HepG2 (cell line): ENCODE data around the gene NT5DC1. TPM values are rescaled to one million over a fixed set of nuclear protein-coding genes. Genes with fewer than 3 reads are reported as not detected.
A peak's percentile ranks its signal among the peaks of the same experiment; 100 is the strongest.

ENCODE experiments used
- ATF7 ChIP-seq, 2 experiments: fragments of 450-650 bp in 1 of 2; sonication (generic) in 1 of 2; formaldehyde crosslinking in 1 of 2; IDR thresholded peaks; 2 replicates each; pipeline versions ENCODE4 v1.4.0 to v1.6.1; 2016 to 2020; ENCODE audit warnings: antibody characterized with exemption in 1 of 2, mild to moderate bottlenecking in 1 of 2, missing genetic modification reagents in 1 of 2
- ELF1 ChIP-seq: sonication (generic); formaldehyde crosslinking; IDR thresholded peaks from 2 replicates; pipeline ENCODE4 v1.4.0; 2020; ENCODE audit warnings: missing genetic modification reagents
- GFI1 ChIP-seq: sonication (generic); formaldehyde crosslinking; IDR thresholded peaks from 2 replicates; pipeline ENCODE4 v1.5.0; 2020; ENCODE audit warnings: missing genetic modification reagents, mild to moderate bottlenecking, borderline replicate concordance
- HMG20A ChIP-seq: IDR thresholded peaks from 2 replicates; pipeline ENCODE4 v1.6.1; 2016; ENCODE audit warnings: borderline replicate concordance
- KLF16 ChIP-seq, 2 experiments: sonication (generic) in 1 of 2; formaldehyde crosslinking in 1 of 2; IDR thresholded peaks; 2 replicates each; pipeline versions ENCODE4 v1.6.1 to v1.8.0; 2016 to 2023; ENCODE audit warnings: missing genetic modification reagents in 2 of 2, missing compliant biosample characterization in 1 of 2
- NR2F6 ChIP-seq, 2 experiments: IDR thresholded peaks; 2 replicates each; pipeline ENCODE4 v1.6.1; 2016; ENCODE audit warnings: antibody characterized with exemption in 1 of 2, mild to moderate bottlenecking in 1 of 2
- POLR2G ChIP-seq: fragments of 200-400 bp; formaldehyde crosslinking; IDR thresholded peaks from 2 replicates; pipeline ENCODE4 v1.6.1; 2018; ENCODE audit warnings: mild to moderate bottlenecking, low read depth, low read length, moderate library complexity
- SMYD3 ChIP-seq: sonication (generic); formaldehyde crosslinking; IDR thresholded peaks from 2 replicates; pipeline ENCODE4 v1.8.1; 2023; ENCODE audit warnings: mild to moderate bottlenecking, missing genetic modification reagents
- TAF15 ChIP-seq: fragments of 200-400 bp; formaldehyde crosslinking; IDR thresholded peaks from one replicate; pipeline ENCODE4 v1.6.1; 2018; ENCODE audit warnings: mild to moderate bottlenecking, low read depth, low read length; ENCODE audit not compliant: poor library complexity, severe bottlenecking
- ZNF3 ChIP-seq: IDR thresholded peaks from 2 replicates; pipeline ENCODE4 v1.7.0; 2017; ENCODE audit warnings: inconsistent platforms
- ZNF709 ChIP-seq: sonication (generic); formaldehyde crosslinking; IDR thresholded peaks from 2 replicates; pipeline ENCODE4 v1.5.0; 2020; ENCODE audit warnings: mild to moderate bottlenecking, missing genetic modification reagents
- polyA plus RNA-seq, 8 experiments: library from polyadenylated mRNA; depleted of rRNA in 3 of 8; stranded (reverse) in 7 of 8; unstranded in 1 of 8; fragments of >200 nt; fragmentation: Illumina TruSeq in 4 of 8; extraction: Trizol in 4 of 8; gene quantifications; 2 replicates each; pipeline versions ENCODE4 v1.2.1 to v1.2.3, GENCODE V29; 2011 to 2016; ENCODE audit warnings: low read depth in 4 of 8, missing spikeins in 1 of 8, mixed read lengths in 1 of 8; ENCODE audit not compliant: insufficient read depth in 1 of 8
- total RNA-seq, 5 experiments: library from RNA; depleted of rRNA; stranded (reverse); fragments of >200 nt; fragmentation: Illumina TruSeq; extraction: Trizol; gene quantifications; 2 replicates each; pipeline ENCODE4 v1.2.3, GENCODE V29; 2016; ENCODE audit warnings: low read depth in 1 of 5

Gene NT5DC1
- total and polyA plus RNA-seq, 2 of the 13 experiments (the other 11 are each of a cell fraction or from before 2014, with no cell fraction given), result 27.0 to 56.1 TPM

DNA sequence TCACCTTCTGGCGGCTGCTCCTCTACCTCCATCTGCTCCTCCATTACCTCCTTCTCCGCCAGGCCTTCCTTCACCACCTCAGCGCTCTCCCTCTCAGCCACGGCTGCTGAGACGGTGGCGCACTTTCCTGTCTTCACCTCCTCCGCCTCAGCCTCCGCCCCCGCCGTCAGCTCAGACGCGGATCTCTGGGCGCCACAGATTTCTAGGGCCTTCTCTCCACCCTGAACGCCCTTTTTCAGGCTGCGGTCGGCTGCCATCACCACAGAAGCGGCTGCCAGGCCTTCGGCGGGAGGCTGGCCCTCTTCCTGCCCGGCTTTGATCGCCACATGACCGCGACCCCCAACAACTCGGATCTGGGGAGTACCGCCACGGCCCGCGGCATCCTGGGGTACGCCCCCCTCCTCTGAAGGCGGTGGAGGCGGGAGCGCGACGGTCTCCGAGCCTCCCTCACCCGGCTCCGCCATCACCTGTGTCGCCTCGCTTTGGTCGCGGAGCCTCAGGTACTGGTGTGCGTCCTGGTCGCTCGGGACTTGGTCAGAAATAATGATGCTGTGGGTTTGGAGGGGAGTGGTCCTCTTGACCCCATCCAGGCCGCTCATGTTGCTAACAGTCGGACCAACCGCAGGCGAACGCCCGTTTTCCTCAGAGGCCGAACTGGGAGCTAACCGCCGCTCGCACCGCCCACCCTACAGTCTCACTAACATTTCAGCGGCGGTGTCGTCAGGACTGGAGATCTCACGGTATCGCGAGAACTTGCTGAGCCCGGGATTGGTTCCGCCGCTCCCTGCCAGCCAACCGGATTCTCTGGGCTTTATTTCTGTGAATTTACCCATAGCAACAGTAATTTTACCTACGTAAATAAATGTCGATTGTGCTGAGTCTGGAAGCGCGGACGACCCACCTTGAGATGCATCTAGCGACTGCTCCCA, 178.8 kb downstream of the NT5DC1 start, which contains the start of gene TSPYL1 (continued):
- peak in 1 of 2 experiments; percentile 64; a peak in 1 of 4 replicates for TF ChIP-seq KLF16 (CRISPR knock-in tag; IDR thresholded peaks at IDR 0.05)
- TF ChIP-seq NR2F6 (IDR thresholded peaks at IDR 0.05), result 0 out of 2 replicates have a peak, but pooled peaks have one; percentile 15
- TF ChIP-seq NR2F6 (CRISPR knock-in tag; IDR thresholded peaks at IDR 0.05), result 0 out of 2 replicates have a peak, but pooled peaks have one; percentile 10
- no peak for TF ChIP-seq ATF7 (IDR thresholded peaks at IDR 0.05)
- no peak for TF ChIP-seq ATF7 (CRISPR knock-in tag; IDR thresholded peaks at IDR 0.05)
- peak; percentile 78 for TF ChIP-seq GFI1 (CRISPR knock-in tag)
- TF ChIP-seq HMG20A (CRISPR knock-in tag), result no peak
- TF ChIP-seq ZNF3 (CRISPR knock-in tag), result no peak
- peak; percentile 57 for TF ChIP-seq ZNF709 (CRISPR knock-in tag)
- no peak; the same call in 1 of the 2 replicates for TF ChIP-seq ELF1 (CRISPR knock-in tag)
- TF ChIP-seq TAF15, result peak; percentile 84
- peak; percentile 97 for TF ChIP-seq POLR2G
- TF ChIP-seq SMYD3 (CRISPR knock-in tag), result peak; percentile 83; the same call in 1 of the 2 replicates
